C4-2B (cell line): ENCODE results near the gene MBLAC1.

Experiments
- H3K27ac ChIP-seq: fragments of 450-650 bp; 2 replicates; pipeline ENCODE4 v1.5.1; 2017
- CTCF ChIP-seq: fragments of 450-650 bp; conservative IDR thresholded peaks from 2 replicates; pipeline ENCODE4 v1.5.1; 2017; ENCODE audit warnings: mild to moderate bottlenecking
- ZFX ChIP-seq: fragments of 450-650 bp; IDR thresholded peaks from 2 replicates; pipeline ENCODE4 v1.6.1; 2017

The MBLAC1 gene

GRCh38 chr7:100157334-100158228, 30.8 kb downstream of the MBLAC1 start:
- peak overlapping the region; percentile 85 for H3K27ac ChIP-seq
- no peak for TF ChIP-seq CTCF
- TF ChIP-seq ZFX: no peak

GRCh38 chr7:100158229-100159098, 31.7 kb downstream of the MBLAC1 start, which contains the start of gene TRAPPC14:
Gene TRAPPC14, minus strand, starts transcription at chr7:100158723. Its CDS starts 224 bp downstream, at chr7:100158499.
- peak within 1 kb of the TSS; percentile 85 for H3K27ac ChIP-seq

GRCh38 chr7:100159099-100159623, 32.4 kb downstream of the MBLAC1 start:
- TF ChIP-seq ZFX (no peak), CTCF (no peak)
- H3K27ac ChIP-seq: peak overlapping the region; percentile 85

More at GRCh38 chr7:100158229-100159098, 31.7 kb downstream of the MBLAC1 start, which contains the start of gene TRAPPC14:
- TF ChIP-seq CTCF: no peak
- peak; percentile 74; the same call in 1 of the 2 replicates for TF ChIP-seq ZFX

GRCh38 chr7:100160067-100160466, 33.3 kb downstream of the MBLAC1 start:
- no peak for TF ChIP-seq ZFX
- H3K27ac ChIP-seq: no peak overlapping the region

GRCh38 chr7:100163006-100163531, 36.3 kb downstream of the MBLAC1 start:
- H3K27ac ChIP-seq: no peak overlapping the region
- TF ChIP-seq ZFX: no peak
- TF ChIP-seq CTCF: no peak

GRCh38 chr7:100163871-100164270, 37.1 kb downstream of the MBLAC1 start:
- H3K27ac ChIP-seq: no peak overlapping the region
- TF ChIP-seq ZFX (no peak), CTCF (no peak)

GRCh38 chr7:100166317-100166940, 39.7 kb downstream of the MBLAC1 start:
- H3K27ac ChIP-seq: no peak overlapping the region
- no peak for TF ChIP-seq ZFX
- TF ChIP-seq CTCF: no peak
